Mucosa of descending colon (tissue), 3 donors: ENCODE data around the gene MUC2. TPM values are rescaled to one million over a fixed set of nuclear protein-coding genes. Genes with fewer than 3 reads are reported as not detected.

Experiments used
- ATAC-seq: fragments of 200-7000 bp; cut with Tn5 transposase; one replicate; pipeline ENCODE4 v1.9.1; 2020; ENCODE audit warnings: mild to moderate bottlenecking, moderate library complexity
- DNase-seq, 3 donors: peaks; one replicate each; pipeline ENCODE4 v3.0.0-alpha.2; 2020
- H3K36me3 ChIP-seq: fragments of 200-600 bp; one replicate; pipeline ENCODE4 v1.8.0; 2021; ENCODE audit warnings: low read depth, mild to moderate bottlenecking
- H3K4me1 ChIP-seq: fragments of 200-600 bp; one replicate; pipeline ENCODE4 v1.8.0; 2021; ENCODE audit warnings: low read depth, mild to moderate bottlenecking
- H3K4me3 ChIP-seq: fragments of 200-600 bp; one replicate; pipeline ENCODE4 v1.8.0; 2021; ENCODE audit warnings: mild to moderate bottlenecking
- H3K9me3 ChIP-seq: fragments of 200-600 bp; one replicate; pipeline ENCODE4 v1.8.0; 2021; ENCODE audit warnings: mild to moderate bottlenecking
- CTCF ChIP-seq: fragments of 200-600 bp; IDR thresholded peaks from one replicate; pipeline ENCODE4 v1.8.0; 2022; ENCODE audit warnings: antibody characterized with exemption, mild to moderate bottlenecking
- intact Hi-C, 2 donors: fragments of 100-400 bp; cut with DNase I in 1 of 2; cut with micrococcal nuclease in 1 of 2; formaldehyde crosslinking; loops; one replicate each; pipeline versions ENCODE4 v1.11.0 to v1.11.1; 2022; cut with DNase I, micrococcal nuclease
- total RNA-seq, 3 donors: library from RNA; stranded (reverse); fragmentation: NEBNext Ultra II Directional in 2 of 3; extraction: Animal tissue kit (Norgen Biotek cat#: 25700) in 2 of 3; gene quantifications; one replicate each; pipeline versions ENCODE4 v1.2.1 to v1.2.4, GENCODE V29; 2021 to 2023
- donor health status: DM: no; HTN: no; CAD: no; lungs with moderate emphysema.
- donor health status: DM: no; HTN: no; CAD: no.
- donor health status: DM: no; HTN: yes; CAD: no.

Gene MUC2
- total RNA-seq, 3 donors from 2014 or later = 379 to 1,246 (median 1,109) TPM

- H3K9me3 ChIP-seq = no peaks in the 10 kb centered on the region
- peaks cover 10% of the 10 kb centered on the region for H3K4me1 ChIP-seq
- ATAC-seq = peak; percentile 25
- no peak overlapping the region for H3K4me3 ChIP-seq
- DNase-seq = peak in 2 of 3 donors; percentile 51 to 56
- no peak for TF ChIP-seq CTCF
- intact Hi-C loops = no loop called here
- H3K36me3 ChIP-seq = no peaks in the 10 kb centered on the region
Observed at GRCh38 chr11:1060410-1060809, 14.3 kb upstream of the MUC2 start.

- no peaks in the 10 kb centered on the region for H3K9me3 ChIP-seq
- intact Hi-C loops = no loop called here
- ATAC-seq (peak; percentile 93), DNase-seq (peak; percentile 87 to 91 (median 90))
- H3K36me3 ChIP-seq = no peaks in the 10 kb centered on the region
- no peak for TF ChIP-seq CTCF
- peaks cover 6% of the 10 kb centered on the region for H3K4me1 ChIP-seq
- no peak overlapping the region for H3K4me3 ChIP-seq
Observed at GRCh38 chr11:1060852-1061616, 13.6 kb upstream of the MUC2 start.

- no peaks in the 10 kb centered on the region for H3K9me3 ChIP-seq
- peaks cover 6% of the 10 kb centered on the region for H3K4me1 ChIP-seq
- no peaks in the 10 kb centered on the region for H3K36me3 ChIP-seq
- ATAC-seq = peak; percentile 54
- no peak overlapping the region for H3K4me3 ChIP-seq
- TF ChIP-seq CTCF = no peak
- intact Hi-C loops = no loop called here
- peak in 2 of 3 donors; percentile 52 to 53 for DNase-seq
Observed at GRCh38 chr11:1062075-1062820, 12.4 kb upstream of the MUC2 start.

GRCh38 chr11:1064167-1064566 is 10.5 kb upstream of the MUC2 start:
- TF ChIP-seq CTCF = no peak
- no peak for ATAC-seq
- Histone ChIP-seq H3K9me3 (no peaks in the 10 kb centered on the region), H3K36me3 (no peaks in the 10 kb centered on the region), H3K4me3 (no peak overlapping the region), H3K4me1 (peaks cover 3% of the 10 kb centered on the region)
- intact Hi-C loops = no loop called here
- no peak for DNase-seq

- DNase-seq (no peak), ATAC-seq (no peak)
- Histone ChIP-seq H3K36me3 (no peaks in the 10 kb centered on the region), H3K4me1 (peaks cover 7% of the 10 kb centered on the region), H3K4me3 (no peak overlapping the region), H3K9me3 (no peaks in the 10 kb centered on the region)
- intact Hi-C loops = no loop called here
- no peak for TF ChIP-seq CTCF
Observed at GRCh38 chr11:1067812-1068496, 6.7 kb upstream of the MUC2 start.
